ENCODE measurements around the gene HPCA.

The HPCA gene

GRCh38 chr1:32890516-32891240 lies 4.4 kb downstream of the HPCA start:
- no peak for DNase-seq

GRCh38 chr1:32891241-32891570 lies 4.9 kb downstream of the HPCA start:
- no peak for DNase-seq

- DNase-seq: no peak
These were observed 5.3 kb downstream of the HPCA start for GRCh38 chr1:32891630-32892029.

GRCh38 chr1:32892368-32893197 lies 6.3 kb downstream of the HPCA start:
- peak; percentile 78 for DNase-seq

- DNase-seq: peak; percentile 58
These were observed 7.1 kb downstream of the HPCA start for GRCh38 chr1:32893198-32894018.

- no peak for DNase-seq
These were observed 7.8 kb downstream of the HPCA start for GRCh38 chr1:32894019-32894600.

GRCh38 chr1:32894681-32895080 lies 8.4 kb downstream of the HPCA start:
- DNase-seq: no peak

- no peak for DNase-seq
These were observed 9.3 kb downstream of the HPCA start for GRCh38 chr1:32895325-32896215.

GRCh38 chr1:32896451-32896850 lies 10.2 kb downstream of the HPCA start:
- no peak for DNase-seq

- no peak for DNase-seq
These were observed 11.1 kb downstream of the HPCA start for GRCh38 chr1:32897082-32898049.

GRCh38 chr1:32898056-32898455 lies 11.8 kb downstream of the HPCA start:
- DNase-seq: no peak

GRCh38 chr1:32898958-32899357 lies 12.7 kb downstream of the HPCA start:
- DNase-seq: no peak

GRCh38 chr1:32899586-32900296 lies 13.4 kb downstream of the HPCA start:
- no peak for DNase-seq

- DNase-seq: no peak
These were observed 14.2 kb downstream of the HPCA start for GRCh38 chr1:32900371-32900955.

GRCh38 chr1:32900956-32901822 lies 14.9 kb downstream of the HPCA start, which contains the start of gene TMEM54:
Gene TMEM54, minus strand, starts transcription at chr1:32901389. Its CDS starts 151 bp downstream, at chr1:32901238.
- DNase-seq: no peak

GRCh38 chr1:32901823-32902534 lies 15.7 kb downstream of the HPCA start:
- DNase-seq: no peak

GRCh38 chr1:32902535-32902920 lies 16.2 kb downstream of the HPCA start:
- no peak for DNase-seq

Measured in DMS153 (cell line).